Mammary epithelial cell (primary cell): ENCODE measurements around the gene MAML2.

ENCODE experiments used
- EZH2 ChIP-seq: IDR thresholded peaks from 2 replicates; pipeline ENCODE4 v1.6.1; 2012; ENCODE audit warnings: low read length, inconsistent platforms, borderline replicate concordance
- TF ChIP-seq, protein P1 (sequence below), 2 donors: IDR thresholded peaks in 1 of 2; conservative IDR thresholded peaks in 1 of 2; 2 replicates each; pipeline ENCODE4 v1.5.1; 2011 to 2012; ENCODE audit warnings: inconsistent platforms in 2 of 2, low read length in 2 of 2, mild to moderate bottlenecking in 2 of 2, control low read depth in 1 of 2, low read depth in 1 of 2; ENCODE audit not compliant: insufficient read depth in 1 of 2; ENCODE audit errors: extremely low read depth in 1 of 2

DNA sequence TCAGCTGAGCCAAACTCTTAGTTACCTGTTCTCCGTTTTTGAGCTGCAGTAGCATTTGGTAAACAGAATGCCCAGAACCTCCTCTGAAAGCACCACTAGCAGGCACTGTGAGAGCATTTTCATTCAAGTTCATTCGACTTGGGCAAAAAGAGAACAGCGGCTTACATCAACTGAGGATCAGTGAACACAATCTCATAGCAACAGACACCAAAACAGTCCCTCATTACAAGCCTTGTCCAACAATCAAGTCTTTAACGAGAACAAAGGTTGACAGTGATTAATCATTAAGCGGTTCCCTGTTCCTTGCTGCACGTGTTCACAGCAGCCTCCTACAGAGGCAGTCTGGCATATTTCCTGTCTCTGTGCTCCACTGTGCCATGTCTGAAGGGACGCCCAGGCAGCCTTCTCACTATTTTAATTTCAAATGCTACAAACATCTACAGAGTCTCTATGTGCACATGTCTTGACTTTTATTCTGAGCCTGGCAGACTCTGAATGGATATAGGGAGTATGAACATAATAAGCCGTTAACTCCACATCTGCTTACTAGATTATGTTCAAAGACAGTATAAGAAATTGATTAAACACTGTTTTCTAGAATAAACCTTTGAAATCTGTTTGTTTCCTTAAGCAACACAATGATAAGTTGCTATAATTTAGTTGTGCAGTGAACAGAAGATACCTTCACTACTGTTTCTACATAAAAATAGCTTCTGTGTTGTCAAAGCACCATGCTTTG, 330.7 kb downstream of the MAML2 start:
- TF ChIP-seq, protein P1, sequence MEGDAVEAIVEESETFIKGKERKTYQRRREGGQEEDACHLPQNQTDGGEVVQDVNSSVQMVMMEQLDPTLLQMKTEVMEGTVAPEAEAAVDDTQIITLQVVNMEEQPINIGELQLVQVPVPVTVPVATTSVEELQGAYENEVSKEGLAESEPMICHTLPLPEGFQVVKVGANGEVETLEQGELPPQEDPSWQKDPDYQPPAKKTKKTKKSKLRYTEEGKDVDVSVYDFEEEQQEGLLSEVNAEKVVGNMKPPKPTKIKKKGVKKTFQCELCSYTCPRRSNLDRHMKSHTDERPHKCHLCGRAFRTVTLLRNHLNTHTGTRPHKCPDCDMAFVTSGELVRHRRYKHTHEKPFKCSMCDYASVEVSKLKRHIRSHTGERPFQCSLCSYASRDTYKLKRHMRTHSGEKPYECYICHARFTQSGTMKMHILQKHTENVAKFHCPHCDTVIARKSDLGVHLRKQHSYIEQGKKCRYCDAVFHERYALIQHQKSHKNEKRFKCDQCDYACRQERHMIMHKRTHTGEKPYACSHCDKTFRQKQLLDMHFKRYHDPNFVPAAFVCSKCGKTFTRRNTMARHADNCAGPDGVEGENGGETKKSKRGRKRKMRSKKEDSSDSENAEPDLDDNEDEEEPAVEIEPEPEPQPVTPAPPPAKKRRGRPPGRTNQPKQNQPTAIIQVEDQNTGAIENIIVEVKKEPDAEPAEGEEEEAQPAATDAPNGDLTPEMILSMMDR (conservative IDR thresholded peaks at IDR 0.05 in 1 of 2, IDR thresholded peaks at IDR 0.05 in 1 of 2; ENCODE audit: extremely low read depth in 1 of 2, insufficient read depth in 1 of 2, low read depth in 1 of 2, low read length in 2 of 2), result peak; percentile 64 to 68
- TF ChIP-seq EZH2, result no peak
